ENCODE results near the gene KCNK10.

Gene KCNK10

DNA sequence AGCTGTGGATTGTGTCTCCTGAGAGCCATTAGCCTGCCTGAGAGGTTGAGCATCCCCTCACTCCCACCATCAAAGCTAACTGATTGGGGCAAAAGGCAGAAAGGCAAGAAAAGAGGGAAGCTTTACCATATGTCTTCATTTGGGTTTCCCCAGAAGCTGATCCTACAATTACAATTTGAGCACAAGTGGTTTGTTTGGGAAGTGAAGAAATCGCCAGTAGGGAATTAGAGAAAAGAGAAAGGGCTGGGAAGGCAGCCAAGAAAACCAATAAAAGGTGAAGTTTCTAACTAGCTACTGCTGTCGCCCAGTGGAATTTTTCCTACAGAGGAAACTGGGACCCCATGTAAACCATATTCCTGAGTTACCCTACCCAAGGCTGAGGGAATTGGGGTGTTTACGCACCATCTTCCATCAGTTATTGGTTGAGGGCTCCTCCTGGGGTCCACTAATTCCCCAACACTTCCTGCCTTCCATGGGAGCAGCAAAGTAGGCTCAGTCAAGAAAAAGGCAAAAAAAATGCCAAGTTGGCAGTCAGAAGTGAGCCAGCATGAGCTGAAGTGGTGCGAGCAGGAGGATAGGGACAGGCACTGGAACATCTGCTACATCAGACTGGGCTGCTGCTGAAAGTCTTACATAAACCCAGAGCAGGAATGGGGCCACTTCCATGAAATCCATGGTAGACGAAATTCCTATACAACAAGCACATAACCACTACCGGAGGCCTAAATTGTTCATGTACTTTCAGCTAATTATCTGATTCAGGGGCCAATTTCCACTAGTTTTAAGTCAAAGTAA lies 17.3 kb downstream of the KCNK10 start:
- TF ChIP-seq SUZ12 (IDR thresholded peaks at IDR 0.05; ENCODE audit: extremely low read depth, insufficient read depth, insufficient read length) (no peak), YY1 (IDR thresholded peaks at IDR 0.05; ENCODE audit: insufficient read depth, insufficient read length) (no peak), ZNF274 (IDR thresholded peaks at IDR 0.05; ENCODE audit: low read depth, low read length) (no peak)
- DNase-seq (ENCODE audit: low read depth, low spot score): no peak
- no peaks in the 10 kb centered on the region for H3K27me3 ChIP-seq (ENCODE audit: insufficient read depth, insufficient read length)
- no peaks in the 10 kb centered on the region for H3K36me3 ChIP-seq (ENCODE audit: insufficient read depth, insufficient read length, low read length)
- H3K4me1 ChIP-seq (ENCODE audit: insufficient read depth, insufficient read length): no peaks in the 10 kb centered on the region
- H3K9me3 ChIP-seq (ENCODE audit: insufficient read depth, low read length): no peaks in the 10 kb centered on the region
- no peak overlapping the region for H3K9ac ChIP-seq (ENCODE audit: insufficient read length, low read depth)
- no peak overlapping the region for H3K4me3 ChIP-seq (ENCODE audit: insufficient read length, low read depth)

DNA sequence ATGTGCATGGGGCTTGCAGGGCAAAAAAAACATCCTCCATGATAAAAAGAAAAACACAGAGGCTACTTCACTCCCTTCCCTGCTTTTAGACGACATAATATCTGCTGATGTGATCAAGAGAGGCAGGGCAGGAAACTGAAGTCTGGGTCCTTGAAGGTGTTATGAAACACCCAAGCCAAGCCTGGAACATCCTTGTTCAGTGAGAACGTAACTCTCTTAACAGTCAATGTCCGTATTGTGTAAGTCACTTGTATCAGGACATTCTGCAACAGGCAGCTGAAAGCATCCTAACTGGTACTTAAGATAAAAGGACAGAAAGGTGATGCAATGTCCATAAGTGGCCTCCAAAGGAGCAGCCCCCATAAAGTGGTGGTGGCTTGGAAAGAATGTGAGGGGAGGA lies 20.0 kb downstream of the KCNK10 start:
- no peaks in the 10 kb centered on the region for H3K9me3 ChIP-seq (ENCODE audit: insufficient read depth, low read length)
- H3K4me3 ChIP-seq (ENCODE audit: insufficient read length, low read depth): no peak overlapping the region
- TF ChIP-seq YY1 (IDR thresholded peaks at IDR 0.05; ENCODE audit: insufficient read depth, insufficient read length) (no peak), ZNF274 (IDR thresholded peaks at IDR 0.05; ENCODE audit: low read depth, low read length) (no peak), SUZ12 (IDR thresholded peaks at IDR 0.05; ENCODE audit: extremely low read depth, insufficient read depth, insufficient read length) (no peak)
- no peaks in the 10 kb centered on the region for H3K4me1 ChIP-seq (ENCODE audit: insufficient read depth, insufficient read length)
- DNase-seq (ENCODE audit: low read depth, low spot score): no peak
- no peak overlapping the region for H3K9ac ChIP-seq (ENCODE audit: insufficient read length, low read depth)
- no peaks in the 10 kb centered on the region for H3K27me3 ChIP-seq (ENCODE audit: insufficient read depth, insufficient read length)
- H3K36me3 ChIP-seq (ENCODE audit: insufficient read depth, insufficient read length, low read length): no peaks in the 10 kb centered on the region

DNA sequence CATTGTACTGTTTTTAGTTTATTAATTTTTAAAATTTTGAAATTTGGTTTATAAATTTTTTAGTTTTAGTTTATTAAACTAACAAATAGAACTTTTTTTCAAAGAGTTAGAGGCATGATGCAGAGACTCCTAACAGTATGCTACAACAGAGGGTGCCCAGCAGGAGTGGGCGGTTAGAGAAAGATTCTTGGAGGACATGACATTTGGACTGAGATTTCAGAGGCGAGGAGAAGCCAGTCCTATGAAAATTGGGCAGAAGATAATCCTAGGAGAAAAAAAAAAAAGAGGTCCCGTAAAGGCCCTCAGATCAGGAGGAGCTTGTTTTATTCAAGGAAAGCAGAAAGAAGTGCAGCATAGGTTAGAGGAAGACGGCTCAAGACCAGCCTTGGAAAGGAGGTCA lies 21.7 kb downstream of the KCNK10 start:
- no peaks in the 10 kb centered on the region for H3K4me1 ChIP-seq (ENCODE audit: insufficient read depth, insufficient read length)
- H3K4me3 ChIP-seq (ENCODE audit: insufficient read length, low read depth): no peak overlapping the region
- H3K9me3 ChIP-seq (ENCODE audit: insufficient read depth, low read length): no peaks in the 10 kb centered on the region

DNA sequence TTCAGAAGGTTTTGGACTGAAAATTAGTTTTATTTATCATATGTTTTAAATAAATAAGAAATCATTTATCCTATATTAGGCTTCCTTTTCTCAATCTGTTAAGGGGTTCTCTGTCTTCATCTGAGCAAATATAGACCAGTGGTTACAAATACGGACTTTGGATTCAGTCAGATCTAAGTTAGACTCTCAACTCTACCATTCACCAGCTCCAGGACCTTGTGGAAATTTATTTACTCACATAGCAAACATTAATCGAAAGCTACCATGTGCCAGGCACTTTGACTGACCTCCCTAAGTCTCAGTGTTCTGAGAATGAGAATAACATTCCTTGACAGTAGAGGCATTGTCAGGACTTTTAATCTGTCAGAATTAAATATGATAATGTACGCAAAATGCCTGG lies 22.3 kb downstream of the KCNK10 start:
- no peaks in the 10 kb centered on the region for H3K36me3 ChIP-seq (ENCODE audit: insufficient read depth, insufficient read length, low read length)
- H3K4me1 ChIP-seq (ENCODE audit: insufficient read depth, insufficient read length): no peaks in the 10 kb centered on the region
- DNase-seq (ENCODE audit: low read depth, low spot score): no peak
- no peak overlapping the region for H3K4me3 ChIP-seq (ENCODE audit: insufficient read length, low read depth)
- H3K9ac ChIP-seq (ENCODE audit: insufficient read length, low read depth): no peak overlapping the region
- no peaks in the 10 kb centered on the region for H3K9me3 ChIP-seq (ENCODE audit: insufficient read depth, low read length)
- H3K27me3 ChIP-seq (ENCODE audit: insufficient read depth, insufficient read length): no peaks in the 10 kb centered on the region
- TF ChIP-seq SUZ12 (IDR thresholded peaks at IDR 0.05; ENCODE audit: extremely low read depth, insufficient read depth, insufficient read length) (no peak), ZNF274 (IDR thresholded peaks at IDR 0.05; ENCODE audit: low read depth, low read length) (no peak), YY1 (IDR thresholded peaks at IDR 0.05; ENCODE audit: insufficient read depth, insufficient read length) (no peak)

More for the DNA sequence above, 21.7 kb downstream of the KCNK10 start:
- TF ChIP-seq ZNF274 (IDR thresholded peaks at IDR 0.05; ENCODE audit: low read depth, low read length) (no peak), YY1 (IDR thresholded peaks at IDR 0.05; ENCODE audit: insufficient read depth, insufficient read length) (no peak), SUZ12 (IDR thresholded peaks at IDR 0.05; ENCODE audit: extremely low read depth, insufficient read depth, insufficient read length) (no peak)
- H3K9ac ChIP-seq (ENCODE audit: insufficient read length, low read depth): no peak overlapping the region
- no peaks in the 10 kb centered on the region for H3K36me3 ChIP-seq (ENCODE audit: insufficient read depth, insufficient read length, low read length)
- no peak for DNase-seq (ENCODE audit: low read depth, low spot score)
- H3K27me3 ChIP-seq (ENCODE audit: insufficient read depth, insufficient read length): no peaks in the 10 kb centered on the region

DNA sequence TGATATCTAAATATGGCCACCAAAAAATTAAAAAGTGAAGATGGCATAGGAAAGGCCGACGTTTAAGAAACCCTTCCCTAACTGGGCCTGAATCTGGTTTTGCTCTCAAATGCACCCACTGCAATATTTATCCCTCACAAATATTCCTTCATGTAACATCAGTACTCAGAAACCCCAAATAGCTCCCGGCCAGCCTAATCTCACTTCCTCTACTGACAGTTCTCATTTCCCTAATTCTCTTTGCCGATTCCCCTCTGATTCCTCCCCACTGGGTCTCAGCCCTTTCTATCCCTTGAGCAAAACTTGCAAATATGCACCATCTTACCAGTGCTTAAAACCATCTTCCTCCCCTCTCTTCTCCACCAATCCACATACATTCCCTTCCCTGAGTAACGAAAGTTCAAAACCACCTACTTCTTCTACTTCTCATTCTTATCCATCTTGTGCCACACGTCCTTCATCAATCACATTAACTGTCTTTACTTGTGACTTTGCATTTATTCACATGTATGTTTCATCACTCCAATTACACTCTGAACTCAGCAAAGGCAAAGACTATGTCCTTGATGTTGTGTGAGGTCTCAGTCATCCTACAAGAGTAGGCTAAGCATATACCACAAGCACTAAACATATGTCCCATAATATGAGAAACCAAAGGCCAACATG lies 23.1 kb downstream of the KCNK10 start:
- no peaks in the 10 kb centered on the region for H3K4me1 ChIP-seq (ENCODE audit: insufficient read depth, insufficient read length)
- no peak overlapping the region for H3K4me3 ChIP-seq (ENCODE audit: insufficient read length, low read depth)
- DNase-seq (ENCODE audit: low read depth, low spot score): no peak
- H3K9me3 ChIP-seq (ENCODE audit: insufficient read depth, low read length): no peaks in the 10 kb centered on the region
- H3K36me3 ChIP-seq (ENCODE audit: insufficient read depth, insufficient read length, low read length): no peaks in the 10 kb centered on the region
- H3K9ac ChIP-seq (ENCODE audit: insufficient read length, low read depth): no peak overlapping the region
- no peaks in the 10 kb centered on the region for H3K27me3 ChIP-seq (ENCODE audit: insufficient read depth, insufficient read length)
- TF ChIP-seq YY1 (IDR thresholded peaks at IDR 0.05; ENCODE audit: insufficient read depth, insufficient read length) (no peak), SUZ12 (IDR thresholded peaks at IDR 0.05; ENCODE audit: extremely low read depth, insufficient read depth, insufficient read length) (no peak), ZNF274 (IDR thresholded peaks at IDR 0.05; ENCODE audit: low read depth, low read length) (no peak)

DNA sequence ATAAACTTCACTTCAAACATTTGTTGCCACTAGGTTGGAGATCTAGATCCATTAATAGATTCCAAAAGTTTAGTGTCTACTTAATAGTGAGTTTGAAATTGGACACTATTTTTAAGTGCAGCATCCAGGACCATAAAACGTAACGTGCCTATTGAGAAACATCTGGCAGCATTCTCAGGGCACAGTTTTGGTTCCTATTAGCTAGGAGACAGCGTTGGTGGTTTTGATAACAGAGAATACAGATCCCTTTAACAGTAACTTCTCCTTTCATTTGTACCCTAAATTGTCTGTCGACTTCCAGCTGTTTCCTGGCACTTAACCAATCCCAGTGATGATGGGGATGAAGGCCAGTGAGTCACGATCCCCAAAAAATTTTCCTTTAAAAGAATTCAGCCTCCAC lies 25.8 kb downstream of the KCNK10 start:
- no peaks in the 10 kb centered on the region for H3K36me3 ChIP-seq (ENCODE audit: insufficient read depth, insufficient read length, low read length)
- no peak for DNase-seq (ENCODE audit: low read depth, low spot score)

DNA sequence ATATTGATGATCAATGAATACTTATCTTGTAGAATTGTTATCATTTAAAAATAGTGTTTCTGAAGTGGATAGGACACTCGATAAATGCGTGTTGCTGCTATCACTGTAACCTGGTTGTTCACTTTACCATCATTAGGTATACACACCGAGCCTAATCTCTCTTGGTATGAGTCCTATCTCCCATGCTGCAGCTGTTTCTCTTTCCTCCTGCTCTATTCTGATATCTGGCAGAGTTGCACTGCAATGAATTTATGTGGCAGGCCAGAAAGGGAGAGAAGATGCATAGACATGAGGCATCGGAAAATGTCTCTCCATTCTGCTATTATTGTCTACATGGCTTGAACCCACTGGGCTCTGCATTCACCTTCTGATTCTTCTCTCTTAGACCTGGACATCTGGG lies 26.7 kb downstream of the KCNK10 start:
- Histone ChIP-seq H3K4me3 (ENCODE audit: insufficient read length, low read depth) (no peak overlapping the region), H3K9me3 (ENCODE audit: insufficient read depth, low read length) (no peaks in the 10 kb centered on the region), H3K9ac (ENCODE audit: insufficient read length, low read depth) (no peak overlapping the region), H3K4me1 (ENCODE audit: insufficient read depth, insufficient read length) (no peaks in the 10 kb centered on the region), H3K36me3 (ENCODE audit: insufficient read depth, insufficient read length, low read length) (no peaks in the 10 kb centered on the region), H3K27me3 (ENCODE audit: insufficient read depth, insufficient read length) (no peaks in the 10 kb centered on the region)
- TF ChIP-seq YY1 (IDR thresholded peaks at IDR 0.05; ENCODE audit: insufficient read depth, insufficient read length) (no peak), ZNF274 (IDR thresholded peaks at IDR 0.05; ENCODE audit: low read depth, low read length) (no peak), SUZ12 (IDR thresholded peaks at IDR 0.05; ENCODE audit: extremely low read depth, insufficient read depth, insufficient read length) (no peak)
- no peak for DNase-seq (ENCODE audit: low read depth, low spot score)

More for the DNA sequence above, 25.8 kb downstream of the KCNK10 start:
- TF ChIP-seq SUZ12 (IDR thresholded peaks at IDR 0.05; ENCODE audit: extremely low read depth, insufficient read depth, insufficient read length): no peak
- TF ChIP-seq YY1 (IDR thresholded peaks at IDR 0.05; ENCODE audit: insufficient read depth, insufficient read length): no peak
- no peak for TF ChIP-seq ZNF274 (IDR thresholded peaks at IDR 0.05; ENCODE audit: low read depth, low read length)
- H3K27me3 ChIP-seq (ENCODE audit: insufficient read depth, insufficient read length): no peaks in the 10 kb centered on the region
- H3K4me1 ChIP-seq (ENCODE audit: insufficient read depth, insufficient read length): no peaks in the 10 kb centered on the region
- H3K9ac ChIP-seq (ENCODE audit: insufficient read length, low read depth): no peak overlapping the region
- no peaks in the 10 kb centered on the region for H3K9me3 ChIP-seq (ENCODE audit: insufficient read depth, low read length)
- no peak overlapping the region for H3K4me3 ChIP-seq (ENCODE audit: insufficient read length, low read depth)
